Vagina (tissue), 2 donors: ENCODE measurements around the gene DCUN1D2. TPM values are rescaled to one million over a fixed set of nuclear protein-coding genes. Genes with fewer than 3 reads are reported as not detected.

Source experiments
- DNase-seq, 2 donors: peaks; one replicate each; pipeline ENCODE4 v3.0.0-alpha.2; 2017; ENCODE audit errors: extremely low spot score in 2 of 2
- H3K27ac ChIP-seq: fragments of 200-600 bp; sonication (generic); one replicate; pipeline ENCODE4 v1.5.1; 2019
- H3K27me3 ChIP-seq: fragments of 200-600 bp; sonication (generic); one replicate; pipeline ENCODE4 v1.5.1; 2019
- H3K36me3 ChIP-seq, 2 donors: fragments of 200-600 bp; sonication (generic); one replicate each; pipeline ENCODE4 v1.5.1; 2017 to 2019
- H3K4me1 ChIP-seq: fragments of 200-600 bp; sonication (generic); one replicate; pipeline ENCODE4 v1.5.1; 2019
- H3K4me3 ChIP-seq, 2 donors: fragments of 200-600 bp; sonication (generic); 1 replicate in 1 of 2; 2 replicates in 1 of 2; pipeline ENCODE4 v1.5.1; 2016 to 2019
- H3K9me3 ChIP-seq: fragments of 200-600 bp; sonication (generic); one replicate; pipeline ENCODE4 v1.5.1; 2019
- POLR2A ChIP-seq, 2 donors: fragments of 450-650 bp; IDR thresholded peaks; one replicate each; pipeline ENCODE4 v1.6.1; 2017; ENCODE audit warnings: antibody characterized with exemption in 2 of 2, mild to moderate bottlenecking in 2 of 2, moderate library complexity in 2 of 2
- POLR2AphosphoS5 ChIP-seq, 2 donors: sonication (generic); formaldehyde crosslinking; IDR thresholded peaks; one replicate each; pipeline ENCODE4 v1.9.0; 2017; ENCODE audit warnings: antibody characterized with exemption in 2 of 2, mild to moderate bottlenecking in 2 of 2, low read depth in 1 of 2; ENCODE audit not compliant: insufficient read depth in 1 of 2
- intact Hi-C: fragments of 100-400 bp; cut with DNase I; formaldehyde crosslinking; loops from one replicate; pipeline ENCODE4 v1.15.1; 2023
- total RNA-seq: library from RNA; depleted of rRNA; stranded (reverse); fragments of >200 nt; gene quantifications from one replicate; pipeline ENCODE4 v1.2.3, GENCODE V29; 2016
- TF ChIP-seq, protein P1 (sequence below), 3 experiments: fragments of 450-650 bp in 2 of 3; fragments of 200-600 bp in 1 of 3; sonication (generic) in 1 of 3; IDR thresholded peaks; one replicate each; pipeline ENCODE4 v1.5.1; 2017 to 2019; ENCODE audit warnings: antibody characterized with exemption in 3 of 3, mild to moderate bottlenecking in 2 of 3, moderate library complexity in 2 of 3

The DCUN1D2 gene
- total RNA-seq, 1 donor from 2014 or later, result 13.3 TPM

- Histone ChIP-seq H3K9me3 (no peaks in the 10 kb centered on the region), H3K4me1 (no peaks in the 10 kb centered on the region), H3K27me3 (no peaks in the 10 kb centered on the region), H3K27ac (no peak overlapping the region), H3K4me3 (no peak overlapping the region), H3K36me3 (peaks cover 0 to 5% of the 10 kb centered on the region in 2 donors)
- intact Hi-C loops, result no loop called here
- TF ChIP-seq POLR2A (IDR thresholded peaks at IDR 0.05), result no peak
- TF ChIP-seq POLR2AphosphoS5 (IDR thresholded peaks at IDR 0.05; ENCODE audit: insufficient read depth in 1 of 2, low read depth in 1 of 2), result no peak
- TF ChIP-seq, protein P1, sequence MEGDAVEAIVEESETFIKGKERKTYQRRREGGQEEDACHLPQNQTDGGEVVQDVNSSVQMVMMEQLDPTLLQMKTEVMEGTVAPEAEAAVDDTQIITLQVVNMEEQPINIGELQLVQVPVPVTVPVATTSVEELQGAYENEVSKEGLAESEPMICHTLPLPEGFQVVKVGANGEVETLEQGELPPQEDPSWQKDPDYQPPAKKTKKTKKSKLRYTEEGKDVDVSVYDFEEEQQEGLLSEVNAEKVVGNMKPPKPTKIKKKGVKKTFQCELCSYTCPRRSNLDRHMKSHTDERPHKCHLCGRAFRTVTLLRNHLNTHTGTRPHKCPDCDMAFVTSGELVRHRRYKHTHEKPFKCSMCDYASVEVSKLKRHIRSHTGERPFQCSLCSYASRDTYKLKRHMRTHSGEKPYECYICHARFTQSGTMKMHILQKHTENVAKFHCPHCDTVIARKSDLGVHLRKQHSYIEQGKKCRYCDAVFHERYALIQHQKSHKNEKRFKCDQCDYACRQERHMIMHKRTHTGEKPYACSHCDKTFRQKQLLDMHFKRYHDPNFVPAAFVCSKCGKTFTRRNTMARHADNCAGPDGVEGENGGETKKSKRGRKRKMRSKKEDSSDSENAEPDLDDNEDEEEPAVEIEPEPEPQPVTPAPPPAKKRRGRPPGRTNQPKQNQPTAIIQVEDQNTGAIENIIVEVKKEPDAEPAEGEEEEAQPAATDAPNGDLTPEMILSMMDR (IDR thresholded peaks at IDR 0.05), result no peak
- DNase-seq, result peak in 1 of 2 donors; percentile 37
Measured at GRCh38 chr13:113520571-113520970, 30.1 kb upstream of the DCUN1D2 start.

- Histone ChIP-seq H3K9me3 (no peaks in the 10 kb centered on the region), H3K4me1 (no peaks in the 10 kb centered on the region), H3K27ac (no peak overlapping the region), H3K27me3 (no peaks in the 10 kb centered on the region), H3K4me3 (no peak overlapping the region), H3K36me3 (peaks cover 0 to 10% of the 10 kb centered on the region in 2 donors)
- intact Hi-C loops, result no loop called here
- DNase-seq, result peak in 1 of 2 donors; percentile 56
- TF ChIP-seq, protein P1 (IDR thresholded peaks at IDR 0.05), result no peak
- TF ChIP-seq POLR2A (IDR thresholded peaks at IDR 0.05), result no peak
- no peak for TF ChIP-seq POLR2AphosphoS5 (IDR thresholded peaks at IDR 0.05; ENCODE audit: insufficient read depth in 1 of 2, low read depth in 1 of 2)
Measured at GRCh38 chr13:113519556-113519955, 29.0 kb upstream of the DCUN1D2 start.

- Histone ChIP-seq H3K4me1 (no peaks in the 10 kb centered on the region), H3K4me3 (no peak overlapping the region), H3K9me3 (no peaks in the 10 kb centered on the region), H3K27ac (no peak overlapping the region), H3K27me3 (no peaks in the 10 kb centered on the region), H3K36me3 (peaks cover 0 to 10% of the 10 kb centered on the region in 2 donors)
- DNase-seq, result peak in 1 of 2 donors; percentile 47
- TF ChIP-seq, protein P1 (IDR thresholded peaks at IDR 0.05), result no peak
- TF ChIP-seq POLR2AphosphoS5 (IDR thresholded peaks at IDR 0.05; ENCODE audit: insufficient read depth in 1 of 2, low read depth in 1 of 2) (no peak), POLR2A (IDR thresholded peaks at IDR 0.05) (no peak)
- intact Hi-C loops, result no loop called here
Measured at GRCh38 chr13:113518076-113518803, 27.7 kb upstream of the DCUN1D2 start.

- Histone ChIP-seq H3K4me1 (no peaks in the 10 kb centered on the region), H3K27ac (no peak overlapping the region), H3K27me3 (no peaks in the 10 kb centered on the region), H3K4me3 (no peak overlapping the region), H3K9me3 (no peaks in the 10 kb centered on the region), H3K36me3 (peaks cover 0 to 30% of the 10 kb centered on the region in 2 donors)
- TF ChIP-seq POLR2AphosphoS5 (IDR thresholded peaks at IDR 0.05; ENCODE audit: insufficient read depth in 1 of 2, low read depth in 1 of 2) (no peak), POLR2A (IDR thresholded peaks at IDR 0.05) (no peak)
- TF ChIP-seq, protein P1 (IDR thresholded peaks at IDR 0.05), result no peak
- DNase-seq, result peak in 1 of 2 donors; percentile 25
- intact Hi-C loops, result no loop called here
Measured at GRCh38 chr13:113514847-113515246, 24.3 kb upstream of the DCUN1D2 start.

DNA sequence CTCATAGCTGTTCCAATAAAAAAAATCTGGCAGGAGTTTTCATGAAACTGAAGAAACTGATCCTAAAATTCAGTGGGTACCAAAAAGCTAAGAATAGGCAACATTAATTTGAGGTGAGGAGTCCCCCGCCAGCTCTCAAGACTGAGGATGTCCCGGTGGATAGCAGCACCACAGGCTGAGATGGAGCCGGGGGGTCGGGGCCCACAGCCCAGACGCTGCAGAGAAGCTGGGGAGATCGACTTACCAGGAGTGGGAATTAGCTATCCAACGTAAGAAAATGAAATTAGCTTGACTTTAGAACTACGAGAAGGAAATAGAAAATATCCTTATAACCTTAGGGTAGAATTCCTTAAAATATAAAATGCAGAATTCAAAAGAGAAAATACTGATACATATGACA, 23.2 kb upstream of the DCUN1D2 start:
- H3K36me3 ChIP-seq, result peaks cover 0 to 28% of the 10 kb centered on the region in 2 donors
- TF ChIP-seq, protein P1 (IDR thresholded peaks at IDR 0.05), result no peak
- TF ChIP-seq POLR2AphosphoS5 (IDR thresholded peaks at IDR 0.05; ENCODE audit: insufficient read depth in 1 of 2, low read depth in 1 of 2) (no peak), POLR2A (IDR thresholded peaks at IDR 0.05) (no peak)
- DNase-seq, result no peak
- intact Hi-C loops, result no loop called here
- H3K27me3 ChIP-seq, result no peaks in the 10 kb centered on the region
- no peak overlapping the region for H3K4me3 ChIP-seq
- no peaks in the 10 kb centered on the region for H3K9me3 ChIP-seq
- H3K27ac ChIP-seq, result no peak overlapping the region
- no peaks in the 10 kb centered on the region for H3K4me1 ChIP-seq
